IMR-90 (cell line): ENCODE results near the gene VHLL. TPM values are rescaled to one million over a fixed set of nuclear protein-coding genes. Genes with fewer than 3 reads are reported as not detected.

Source experiments
- ATAC-seq: fragments of 200-7000 bp; cut with Tn5 transposase; 2 replicates; pipeline ENCODE4 v1.9.1; 2020; ENCODE audit warnings: low read depth, mild to moderate bottlenecking, moderate library complexity
- BruUV-seq: library from RNA; stranded (reverse); fragments of 400-500 nt; replicated peaks from 2 replicates; lab custom pipeline; 2021; lab: Mats Ljungman, UMichigan
- CTCF ChIA-PET: fragments of 300-600 bp; formaldehyde crosslinking; extraction: SDS; loops from one replicate; lab custom pipeline; 2021; ENCODE audit warnings: antibody characterized with exemption; lab: Yijun Ruan, JAX
- POLR2A ChIA-PET: fragments of 300-600 bp; sonication (Branson Sonifier 250); formaldehyde crosslinking; loops from one replicate; lab custom pipeline; 2022; ENCODE audit warnings: antibody characterized with exemption; ENCODE audit not compliant: unreplicated experiment; lab: Charles Lee
- DNase-seq: peaks from one replicate; pipeline ENCODE4 v3.0.0; 2013
- H2AFZ ChIP-seq: replicated peaks from 2 replicates; pipeline ENCODE3; 2013; ENCODE audit warnings: low read length, mild to moderate bottlenecking; ENCODE audit not compliant: poor library complexity
- H2AK5ac ChIP-seq: 2 replicates; pipeline ENCODE4 v1.6.1; 2013; ENCODE audit warnings: low read depth, low read length, inconsistent platforms
- H2AK9ac ChIP-seq: replicated peaks from 2 replicates; pipeline ENCODE3; 2013; ENCODE audit warnings: mild to moderate bottlenecking, low read depth, low read length, moderate library complexity; ENCODE audit not compliant: poor library complexity
- H2BK120ac ChIP-seq: 2 replicates; pipeline ENCODE4 v1.6.1; 2013; ENCODE audit warnings: low read depth, low read length, inconsistent platforms
- H2BK15ac ChIP-seq: 3 replicates; pipeline ENCODE4 v1.6.1; 2013; ENCODE audit warnings: low read depth, low read length, inconsistent platforms
- H2BK20ac ChIP-seq: 2 replicates; pipeline ENCODE4 v1.6.1; 2013; ENCODE audit warnings: low read depth, mild to moderate bottlenecking, inconsistent platforms, low read length, moderate library complexity
- H2BK5ac ChIP-seq: 2 replicates; pipeline ENCODE4 v1.6.1; 2013; ENCODE audit warnings: mild to moderate bottlenecking, low read depth, low read length, inconsistent platforms; ENCODE audit not compliant: poor library complexity, severe bottlenecking
- H3K14ac ChIP-seq: replicated peaks from 2 replicates; pipeline ENCODE4 v1.6.1; 2013; ENCODE audit warnings: low read depth, low read length, inconsistent platforms
- H3K18ac ChIP-seq: 2 replicates; pipeline ENCODE4 v1.6.1; 2013; ENCODE audit warnings: low read depth, low read length, control low read depth
- H3K23ac ChIP-seq: 2 replicates; pipeline ENCODE4 v1.6.1; 2013; ENCODE audit warnings: low read depth, low read length, inconsistent platforms
- H3K27ac ChIP-seq: 2 replicates; pipeline ENCODE4 v1.5.1; 2013; ENCODE audit warnings: mild to moderate bottlenecking, control low read depth, low read length; ENCODE audit not compliant: insufficient read depth
- H3K27me3 ChIP-seq: 2 replicates; pipeline ENCODE4 v1.6.1; 2013; ENCODE audit warnings: low read length; ENCODE audit not compliant: control insufficient read depth, insufficient read depth
- H3K36me3 ChIP-seq: 2 replicates; pipeline ENCODE4 v1.6.1; 2013; ENCODE audit warnings: low read length, mixed read lengths; ENCODE audit not compliant: control insufficient read depth, insufficient read depth
- H3K4ac ChIP-seq: 2 replicates; pipeline ENCODE4 v1.6.1; 2013; ENCODE audit warnings: low read depth, low read length, inconsistent platforms
- H3K4me1 ChIP-seq: 2 replicates; pipeline ENCODE4 v1.6.1; 2013; ENCODE audit warnings: low read length, mixed read lengths; ENCODE audit not compliant: control insufficient read depth, insufficient read depth
- H3K4me2 ChIP-seq: 2 replicates; pipeline ENCODE4 v1.6.1; 2013; ENCODE audit warnings: low read depth, mild to moderate bottlenecking, control low read depth, low read length, moderate library complexity
- H3K4me3 ChIP-seq: 2 replicates; pipeline ENCODE4 v1.5.1; 2013; ENCODE audit warnings: low read depth, mild to moderate bottlenecking, control low read depth, low read length, moderate library complexity; ENCODE audit not compliant: insufficient read depth
- H3K56ac ChIP-seq: 2 replicates; pipeline ENCODE4 v1.6.1; 2013; ENCODE audit warnings: low read length, inconsistent platforms; ENCODE audit not compliant: insufficient read depth; ENCODE audit errors: extremely low read depth
- H3K79me1 ChIP-seq, 2 experiments: 2 replicates each; pipeline ENCODE4 v1.6.1; 2013; ENCODE audit warnings: low read length in 2 of 2, inconsistent platforms in 1 of 2, low read depth in 1 of 2
- H3K9ac ChIP-seq: 2 replicates; pipeline ENCODE4 v1.6.1; 2013; ENCODE audit warnings: low read depth, low read length, control low read depth
- H3K9me1 ChIP-seq: 2 replicates; pipeline ENCODE4 v1.6.1; 2013; ENCODE audit warnings: low read length, inconsistent platforms; ENCODE audit not compliant: insufficient read depth
- H3K9me3 ChIP-seq: 2 replicates; pipeline ENCODE4 v1.6.1; 2013; ENCODE audit warnings: low read length; ENCODE audit not compliant: control insufficient read depth, insufficient read depth
- H4K20me1 ChIP-seq: 2 replicates; pipeline ENCODE4 v1.6.1; 2013; ENCODE audit warnings: low read length, inconsistent platforms; ENCODE audit not compliant: insufficient read depth
- H4K5ac ChIP-seq: 2 replicates; pipeline ENCODE4 v1.6.1; 2013; ENCODE audit warnings: mild to moderate bottlenecking, low read depth, low read length, control low read depth
- H4K8ac ChIP-seq, 2 experiments: 2 replicates each; pipeline ENCODE4 v1.6.1; 2013; ENCODE audit warnings: low read depth in 2 of 2, low read length in 2 of 2, control low read depth in 1 of 2, inconsistent platforms in 1 of 2
- H4K91ac ChIP-seq: 2 replicates; pipeline ENCODE4 v1.6.1; 2013; ENCODE audit warnings: low read depth, low read length, inconsistent platforms; ENCODE audit not compliant: insufficient read depth
- BHLHE40 ChIP-seq: fragments of 150-350 bp; IDR thresholded peaks from 2 replicates; pipeline ENCODE4 v1.6.1; 2016; ENCODE audit warnings: mild to moderate bottlenecking, low read depth, low read length
- CEBPB ChIP-seq: IDR thresholded peaks from 2 replicates; pipeline ENCODE4 v1.6.1; 2012; ENCODE audit warnings: low read depth, low read length, improper control_type of control experiment
- CHD1 ChIP-seq: IDR thresholded peaks from 2 replicates; pipeline ENCODE4 v1.6.1; 2012; ENCODE audit warnings: low read depth, low read length, improper control_type of control experiment
- ELK1 ChIP-seq: fragments of 150-350 bp; IDR thresholded peaks from 2 replicates; pipeline ENCODE4 v1.6.1; 2016; ENCODE audit warnings: low read depth, mild to moderate bottlenecking, low read length, moderate library complexity, borderline replicate concordance
- FOS ChIP-seq: fragments of 150-350 bp; IDR thresholded peaks from 2 replicates; pipeline ENCODE4 v1.6.1; 2016; ENCODE audit warnings: low read depth, low read length
- MAFK ChIP-seq: IDR thresholded peaks from 2 replicates; pipeline ENCODE4 v1.6.1; 2012; ENCODE audit warnings: low read depth, low read length, improper control_type of control experiment
- MAZ ChIP-seq: IDR thresholded peaks from 2 replicates; pipeline ENCODE4 v1.6.1; 2012; ENCODE audit warnings: low read depth, mild to moderate bottlenecking, low read length, improper control_type of control experiment, moderate library complexity, borderline replicate concordance
- MXI1 ChIP-seq: IDR thresholded peaks from 2 replicates; pipeline ENCODE4 v1.6.1; 2012; ENCODE audit warnings: low read depth, mild to moderate bottlenecking, low read length, moderate library complexity, borderline replicate concordance
- POLR2A ChIP-seq: IDR thresholded peaks from 2 replicates; pipeline ENCODE4 v1.6.1; 2012; ENCODE audit warnings: mild to moderate bottlenecking, low read depth, low read length
- RAD21 ChIP-seq: IDR thresholded peaks from 2 replicates; pipeline ENCODE4 v1.6.1; 2012; ENCODE audit warnings: low read length, improper control_type of control experiment
- RCOR1 ChIP-seq: IDR thresholded peaks from 2 replicates; pipeline ENCODE4 v1.6.1; 2012; ENCODE audit warnings: mild to moderate bottlenecking, low read length, improper control_type of control experiment; ENCODE audit not compliant: insufficient replicate concordance
- RFX5 ChIP-seq: IDR thresholded peaks from 2 replicates; pipeline ENCODE4 v1.8.0; 2012; ENCODE audit warnings: low read depth, mild to moderate bottlenecking, low read length, moderate library complexity
- SMC3 ChIP-seq: fragments of 150-350 bp; IDR thresholded peaks from 2 replicates; pipeline ENCODE4 v1.6.1; 2016; ENCODE audit warnings: low read depth, mild to moderate bottlenecking, antibody characterized with exemption, low read length, moderate library complexity
- WGBS, 2 experiments: methylation state at CpG; one replicate each; pipeline versions ENCODE4 v1.1.5 to v1.1.7; 2013; ENCODE audit warnings: missing lambda C conversion rate in 2 of 2; ENCODE audit not compliant: insufficient read length in 1 of 2; ENCODE audit errors: extremely low coverage in 2 of 2; 5-methylcytosine and 5-hydroxymethylcytosine counted together
- dilution Hi-C: fragments of 300-500 bp; cut with HindIII; formaldehyde crosslinking; loops from one replicate; pipeline ENCODE4 v1.14.3; 2018; ENCODE audit warnings: low sequenced_read_pairs; ENCODE audit not compliant: unreplicated experiment
- in situ Hi-C: fragments of 300-500 bp; cut with MboI; formaldehyde crosslinking; loops from 3 replicates; pipeline ENCODE4 v1.14.3; 2019; ENCODE audit warnings: low sequenced_read_pairs, inconsistent platforms, mixed read lengths
- intact Hi-C: fragments of 100-400 bp; cut with micrococcal nuclease; formaldehyde crosslinking; loops from 2 replicates; pipeline ENCODE4 v1.10.0; 2022
- polyA plus RNA-seq, 3 experiments: library from polyadenylated mRNA; depleted of rRNA; stranded (reverse); fragments of >200 nt; gene quantifications; 2 replicates each; pipeline ENCODE4 v1.2.3, GENCODE V29; 2012; ENCODE audit warnings: low replicate concordance in 1 of 3
- total RNA-seq: library from RNA; depleted of rRNA; stranded (reverse); fragments of >200 nt; gene quantifications from 2 replicates; pipeline ENCODE4 v1.2.3, GENCODE V29; 2012
- TF ChIP-seq, protein P1 (sequence below): conservative IDR thresholded peaks from 2 replicates; pipeline ENCODE4 v1.5.1; 2012; ENCODE audit warnings: mild to moderate bottlenecking, low read depth, low read length, improper control_type of control experiment
- TF ChIP-seq, protein P2 (sequence below): fragments of 150-350 bp; IDR thresholded peaks from 2 replicates; pipeline ENCODE4 v1.6.1; 2017; ENCODE audit warnings: mild to moderate bottlenecking, antibody characterized with exemption, low read length, low read depth

The VHLL gene
- total and polyA plus RNA-seq, 2 of the 4 experiments (the other 2 are of a cell fraction) = not detected

DNA sequence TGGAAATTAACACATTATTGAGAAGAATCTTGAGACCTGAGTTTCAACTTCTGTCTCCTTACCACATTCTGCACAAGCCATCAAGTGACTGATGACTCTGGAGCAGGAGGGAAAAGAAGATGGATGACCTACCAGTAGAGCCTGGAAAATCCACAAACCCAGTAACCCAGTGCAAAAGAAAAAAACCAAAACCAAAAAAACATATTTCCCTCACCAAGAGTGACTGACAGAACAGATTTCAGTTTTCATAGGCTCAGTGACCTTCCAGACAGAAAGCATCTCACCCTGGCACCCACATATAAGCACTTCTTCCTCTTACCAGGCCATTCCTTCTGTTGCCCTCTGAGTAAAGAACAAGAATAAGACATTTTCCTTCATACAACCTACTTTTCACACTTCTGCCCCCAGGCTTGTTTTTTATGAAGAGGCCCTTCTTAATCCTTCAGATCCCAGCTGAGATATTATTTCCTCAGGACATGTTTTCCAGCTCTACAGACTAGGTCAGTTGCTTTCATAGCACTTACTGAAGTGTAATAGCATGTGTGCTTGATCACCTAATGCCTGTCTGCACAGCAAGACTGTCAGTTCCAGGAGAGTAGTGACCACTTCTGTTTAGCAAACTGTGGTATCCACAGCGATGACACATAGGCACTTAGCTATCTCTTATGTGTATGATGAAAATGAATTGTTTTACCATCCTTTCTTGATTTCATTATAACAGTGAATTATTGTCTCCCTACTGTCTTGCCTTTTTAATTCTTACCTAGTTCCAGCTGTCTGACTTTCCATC lies 43.3 kb upstream of the VHLL start:
- Histone ChIP-seq H3K36me3 (no peaks in the 10 kb centered on the region), H3K23ac (no peak overlapping the region), H3K4me2 (no peak overlapping the region), H3K9me3 (no peaks in the 10 kb centered on the region), H3K27me3 (peaks cover 22% of the 10 kb centered on the region), H3K27ac (no peak overlapping the region), H4K91ac (no peak overlapping the region), H3K18ac (no peak overlapping the region), H2AFZ (no peak overlapping the region), H3K4ac (no peak overlapping the region), H4K5ac (no peak overlapping the region), H3K9ac (no peak overlapping the region), H2AK5ac (no peak overlapping the region), H2AK9ac (no peak overlapping the region), H2BK5ac (no peak overlapping the region), H4K20me1 (no peaks in the 10 kb centered on the region), H3K14ac (no peak overlapping the region), H3K56ac (no peak overlapping the region), H2BK20ac (no peak overlapping the region), H2BK120ac (no peak overlapping the region), H3K9me1 (0 out of 2 replicates have a peak, but pooled peaks cover 3% of the 10 kb centered on the region), H4K8ac (no peak overlapping the region), H3K4me1 (peaks cover 2% of the 10 kb centered on the region; the same call in 1 of the 2 replicates), H2BK15ac (no peak overlapping the region), H3K79me1 (peaks cover 0 to 7% of the 10 kb centered on the region in 2 experiments; a peak in 1 of 4 replicates), H3K4me3 (no peak overlapping the region)
- DNase-seq (peak; percentile 57), ATAC-seq (no peak)
- BruUV-seq = no TSS peak
- no CpG with 5 or more reads among the region's 1 CpG for WGBS, 2 experiments
- CTCF ChIA-PET = no interaction called here
- dilution Hi-C loops = no loop called here
- POLR2A ChIA-PET = no interaction called here
- in situ Hi-C loops = no loop called here
- intact Hi-C loops = no loop called here
- TF ChIP-seq RFX5 (no peak), MAFK (no peak), MXI1 (no peak), CHD1 (no peak), MAZ (no peak), SMC3 (no peak), RCOR1 (no peak), BHLHE40 (no peak), ELK1 (no peak), POLR2A (no peak), FOS (no peak), CEBPB (no peak), RAD21 (no peak)
- TF ChIP-seq, protein P1, sequence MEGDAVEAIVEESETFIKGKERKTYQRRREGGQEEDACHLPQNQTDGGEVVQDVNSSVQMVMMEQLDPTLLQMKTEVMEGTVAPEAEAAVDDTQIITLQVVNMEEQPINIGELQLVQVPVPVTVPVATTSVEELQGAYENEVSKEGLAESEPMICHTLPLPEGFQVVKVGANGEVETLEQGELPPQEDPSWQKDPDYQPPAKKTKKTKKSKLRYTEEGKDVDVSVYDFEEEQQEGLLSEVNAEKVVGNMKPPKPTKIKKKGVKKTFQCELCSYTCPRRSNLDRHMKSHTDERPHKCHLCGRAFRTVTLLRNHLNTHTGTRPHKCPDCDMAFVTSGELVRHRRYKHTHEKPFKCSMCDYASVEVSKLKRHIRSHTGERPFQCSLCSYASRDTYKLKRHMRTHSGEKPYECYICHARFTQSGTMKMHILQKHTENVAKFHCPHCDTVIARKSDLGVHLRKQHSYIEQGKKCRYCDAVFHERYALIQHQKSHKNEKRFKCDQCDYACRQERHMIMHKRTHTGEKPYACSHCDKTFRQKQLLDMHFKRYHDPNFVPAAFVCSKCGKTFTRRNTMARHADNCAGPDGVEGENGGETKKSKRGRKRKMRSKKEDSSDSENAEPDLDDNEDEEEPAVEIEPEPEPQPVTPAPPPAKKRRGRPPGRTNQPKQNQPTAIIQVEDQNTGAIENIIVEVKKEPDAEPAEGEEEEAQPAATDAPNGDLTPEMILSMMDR = no peak
- TF ChIP-seq, protein P2, sequence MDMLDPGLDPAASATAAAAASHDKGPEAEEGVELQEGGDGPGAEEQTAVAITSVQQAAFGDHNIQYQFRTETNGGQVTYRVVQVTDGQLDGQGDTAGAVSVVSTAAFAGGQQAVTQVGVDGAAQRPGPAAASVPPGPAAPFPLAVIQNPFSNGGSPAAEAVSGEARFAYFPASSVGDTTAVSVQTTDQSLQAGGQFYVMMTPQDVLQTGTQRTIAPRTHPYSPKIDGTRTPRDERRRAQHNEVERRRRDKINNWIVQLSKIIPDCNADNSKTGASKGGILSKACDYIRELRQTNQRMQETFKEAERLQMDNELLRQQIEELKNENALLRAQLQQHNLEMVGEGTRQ = no peak
